ENCODE measurements around the gene TMEM170A. TPM values are rescaled to one million over a fixed set of nuclear protein-coding genes. Genes with fewer than 3 reads are reported as not detected.
A peak's percentile ranks its signal among the peaks of the same experiment; 100 is the strongest.

Gene TMEM170A
- total and polyA plus RNA-seq, 2 of the 13 experiments (the other 11 are each of a cell fraction or from before 2014, with no cell fraction given) = 35.7 to 39.7 TPM

DNA sequence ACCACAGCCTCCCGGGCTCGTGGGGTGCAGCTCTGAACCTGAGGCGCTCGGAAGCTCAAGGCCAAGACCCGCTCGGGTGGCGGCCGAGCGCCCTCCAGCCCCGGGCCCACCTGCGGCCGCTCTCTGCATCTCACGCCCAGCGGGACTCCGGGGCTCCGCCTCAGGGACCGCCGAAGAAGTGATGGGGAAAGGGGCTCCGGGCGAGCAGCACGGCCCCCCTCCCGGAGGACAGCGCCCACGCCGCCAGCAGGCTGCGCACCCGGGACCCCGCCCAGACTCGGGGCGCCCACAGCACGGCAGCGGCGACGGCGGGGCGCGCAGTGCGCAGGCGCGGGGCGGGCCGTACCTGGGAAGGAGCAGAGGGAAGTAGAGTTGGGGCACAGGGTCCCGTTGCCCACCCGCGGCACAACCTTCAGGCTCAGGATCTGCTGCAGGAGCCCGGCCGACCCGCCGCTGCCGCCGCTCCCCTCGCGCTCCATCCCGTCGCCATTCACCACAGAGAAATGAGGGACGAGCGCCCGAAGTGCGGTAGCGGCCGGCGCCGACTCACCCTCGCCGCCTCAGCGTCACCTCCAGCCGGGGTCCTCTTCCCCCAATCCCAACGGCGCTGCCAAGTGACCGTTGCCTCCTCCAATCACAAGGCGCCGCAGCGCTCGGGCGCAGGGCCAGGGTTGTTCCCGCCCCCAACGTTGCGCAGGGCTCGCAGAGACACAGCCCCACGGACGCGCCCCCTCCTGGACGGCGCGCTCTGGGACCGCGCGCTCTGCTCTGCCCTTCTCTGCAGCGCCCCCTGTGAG lies at the start of gene TMEM170A (continued):
- TF ChIP-seq GABPB1 (CRISPR knock-in tag; IDR thresholded peaks at IDR 0.05) (peak; percentile 88), ZNF589 (CRISPR knock-in tag; conservative IDR thresholded peaks at IDR 0.05) (peak; percentile 93), KDM6A (CRISPR knock-in tag; IDR thresholded peaks at IDR 0.05; ENCODE audit: low read depth) (no peak), ZNF263 (CRISPR knock-in tag; IDR thresholded peaks at IDR 0.05) (0 out of 2 replicates have a peak, but pooled peaks have one; percentile 3), CBX1 (IDR thresholded peaks at IDR 0.05; ENCODE audit: low read depth) (no peak), ZNF432 (CRISPR knock-in tag; IDR thresholded peaks at IDR 0.05; ENCODE audit: borderline replicate concordance) (no peak), ONECUT2 (CRISPR knock-in tag; IDR thresholded peaks at IDR 0.05) (no peak), KDM2A (CRISPR knock-in tag; IDR thresholded peaks at IDR 0.05; ENCODE audit: borderline replicate concordance, low read depth) (peak; percentile 99), MEIS2 (CRISPR knock-in tag; IDR thresholded peaks at IDR 0.05) (peak; percentile 78; the same call in 1 of the 2 replicates), ZFP1 (CRISPR knock-in tag; IDR thresholded peaks at IDR 0.05) (peak; percentile 83), STAG1 (CRISPR knock-in tag; IDR thresholded peaks at IDR 0.05) (peak; percentile 83), ZNF747 (CRISPR knock-in tag; IDR thresholded peaks at IDR 0.05; ENCODE audit: borderline replicate concordance) (0 out of 2 replicates have a peak, but pooled peaks have one; percentile 90), ZFYVE20 (CRISPR knock-in tag; IDR thresholded peaks at IDR 0.05; ENCODE audit: borderline replicate concordance, low read depth) (no peak), TARDBP (CRISPR knock-in tag; IDR thresholded peaks at IDR 0.05) (peak; percentile 92), ZNF34 (CRISPR knock-in tag; IDR thresholded peaks at IDR 0.05; ENCODE audit: borderline replicate concordance) (no peak)
- TF ChIP-seq, protein P1, sequence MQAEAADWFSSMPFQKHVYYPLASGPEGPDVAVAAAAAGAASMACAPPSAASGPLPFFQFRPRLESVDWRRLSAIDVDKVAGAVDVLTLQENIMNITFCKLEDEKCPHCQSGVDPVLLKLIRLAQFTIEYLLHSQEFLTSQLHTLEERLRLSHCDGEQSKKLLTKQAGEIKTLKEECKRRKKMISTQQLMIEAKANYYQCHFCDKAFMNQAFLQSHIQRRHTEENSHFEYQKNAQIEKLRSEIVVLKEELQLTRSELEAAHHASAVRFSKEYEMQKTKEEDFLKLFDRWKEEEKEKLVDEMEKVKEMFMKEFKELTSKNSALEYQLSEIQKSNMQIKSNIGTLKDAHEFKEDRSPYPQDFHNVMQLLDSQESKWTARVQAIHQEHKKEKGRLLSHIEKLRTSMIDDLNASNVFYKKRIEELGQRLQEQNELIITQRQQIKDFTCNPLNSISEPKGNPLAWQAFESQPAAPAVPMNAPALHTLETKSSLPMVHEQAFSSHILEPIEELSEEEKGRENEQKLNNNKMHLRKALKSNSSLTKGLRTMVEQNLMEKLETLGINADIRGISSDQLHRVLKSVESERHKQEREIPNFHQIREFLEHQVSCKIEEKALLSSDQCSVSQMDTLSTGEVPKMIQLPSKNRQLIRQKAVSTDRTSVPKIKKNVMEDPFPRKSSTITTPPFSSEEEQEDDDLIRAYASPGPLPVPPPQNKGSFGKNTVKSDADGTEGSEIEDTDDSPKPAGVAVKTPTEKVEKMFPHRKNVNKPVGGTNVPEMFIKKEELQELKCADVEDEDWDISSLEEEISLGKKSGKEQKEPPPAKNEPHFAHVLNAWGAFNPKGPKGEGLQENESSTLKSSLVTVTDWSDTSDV (CRISPR knock-in tag; IDR thresholded peaks at IDR 0.05) = 0 out of 2 replicates have a peak, but pooled peaks have one; percentile 70
- TF ChIP-seq, protein P2, sequence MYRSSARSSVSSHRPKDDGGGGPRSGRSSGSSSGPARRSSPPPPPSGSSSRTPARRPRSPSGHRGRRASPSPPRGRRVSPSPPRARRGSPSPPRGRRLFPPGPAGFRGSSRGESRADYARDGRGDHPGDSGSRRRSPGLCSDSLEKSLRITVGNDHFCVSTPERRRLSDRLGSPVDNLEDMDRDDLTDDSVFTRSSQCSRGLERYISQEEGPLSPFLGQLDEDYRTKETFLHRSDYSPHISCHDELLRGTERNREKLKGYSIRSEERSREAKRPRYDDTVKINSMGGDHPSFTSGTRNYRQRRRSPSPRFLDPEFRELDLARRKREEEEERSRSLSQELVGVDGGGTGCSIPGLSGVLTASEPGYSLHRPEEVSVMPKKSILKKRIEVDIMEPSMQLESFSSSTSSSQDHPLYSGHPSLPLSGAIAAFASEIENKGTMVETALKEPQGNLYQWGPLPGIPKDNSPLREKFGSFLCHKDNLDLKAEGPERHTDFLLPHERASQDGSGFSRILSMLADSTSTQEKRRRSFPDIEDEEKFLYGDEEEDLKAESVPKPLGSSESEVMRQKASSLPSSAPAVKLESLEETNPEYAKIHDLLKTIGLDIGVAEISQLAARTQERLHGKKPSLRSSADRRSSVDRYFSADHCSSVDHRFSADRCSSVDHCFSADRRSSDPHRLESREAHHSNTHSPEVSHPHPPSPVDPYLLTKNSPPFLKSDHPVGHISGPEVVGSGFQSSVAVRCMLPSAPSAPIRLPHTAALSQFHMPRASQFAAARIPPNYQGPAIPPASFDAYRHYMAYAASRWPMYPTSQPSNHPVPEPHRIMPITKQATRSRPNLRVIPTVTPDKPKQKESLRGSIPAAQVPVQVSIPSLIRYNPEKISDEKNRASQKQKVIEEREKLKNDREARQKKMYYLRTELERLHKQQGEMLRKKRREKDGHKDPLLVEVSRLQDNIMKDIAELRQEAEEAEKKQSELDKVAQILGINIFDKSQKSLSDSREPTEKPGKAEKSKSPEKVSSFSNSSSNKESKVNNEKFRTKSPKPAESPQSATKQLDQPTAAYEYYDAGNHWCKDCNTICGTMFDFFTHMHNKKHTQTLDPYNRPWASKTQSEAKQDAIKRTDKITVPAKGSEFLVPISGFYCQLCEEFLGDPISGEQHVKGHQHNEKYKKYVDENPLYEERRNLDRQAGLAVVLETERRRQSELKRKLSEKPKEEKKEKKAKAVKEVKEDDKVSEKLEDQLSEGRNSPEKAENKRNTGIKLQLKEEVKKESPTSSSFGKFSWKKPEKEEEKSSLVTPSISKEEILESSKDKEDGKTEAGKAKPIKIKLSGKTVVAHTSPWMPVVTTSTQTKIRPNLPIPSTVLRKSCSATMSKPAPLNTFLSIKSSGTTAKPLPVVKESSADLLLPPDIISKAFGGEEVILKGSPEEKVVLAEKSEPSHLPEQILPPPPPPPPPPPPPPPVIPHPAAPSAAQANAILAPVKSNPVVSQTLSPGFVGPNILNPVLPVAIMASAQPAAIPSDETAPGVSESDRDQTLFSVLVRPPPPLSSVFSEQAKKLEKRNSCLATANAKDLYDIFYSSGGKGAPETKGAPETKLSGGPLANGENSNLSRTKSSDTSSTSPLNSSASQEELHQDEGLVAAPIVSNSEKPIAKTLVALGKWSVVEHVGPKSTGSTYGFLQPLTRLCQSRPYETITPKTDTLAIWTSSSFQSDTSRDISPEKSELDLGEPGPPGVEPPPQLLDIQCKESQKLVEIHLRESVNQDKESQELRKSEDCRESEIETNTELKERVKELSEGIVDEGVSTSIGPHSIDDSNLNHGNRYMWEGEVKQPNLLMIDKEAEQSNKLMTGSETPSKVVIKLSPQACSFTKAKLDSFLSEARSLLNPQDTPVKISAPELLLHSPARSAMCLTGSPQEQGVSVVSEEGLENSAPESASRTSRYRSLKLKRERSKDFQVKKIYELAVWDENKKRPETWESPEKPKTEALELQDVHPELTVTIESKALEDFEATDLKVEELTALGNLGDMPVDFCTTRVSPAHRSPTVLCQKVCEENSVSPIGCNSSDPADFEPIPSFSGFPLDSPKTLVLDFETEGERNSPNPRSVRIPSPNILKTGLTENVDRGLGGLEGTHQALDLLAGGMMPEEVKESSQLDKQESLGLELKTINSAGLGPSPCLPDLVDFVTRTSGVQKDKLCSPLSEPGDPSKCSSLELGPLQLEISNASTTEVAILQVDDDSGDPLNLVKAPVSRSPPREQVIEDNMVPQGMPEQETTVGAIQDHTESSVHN (CRISPR knock-in tag; IDR thresholded peaks at IDR 0.05) = no peak; the same call in 1 of the 2 replicates
- TF ChIP-seq, protein P3, sequence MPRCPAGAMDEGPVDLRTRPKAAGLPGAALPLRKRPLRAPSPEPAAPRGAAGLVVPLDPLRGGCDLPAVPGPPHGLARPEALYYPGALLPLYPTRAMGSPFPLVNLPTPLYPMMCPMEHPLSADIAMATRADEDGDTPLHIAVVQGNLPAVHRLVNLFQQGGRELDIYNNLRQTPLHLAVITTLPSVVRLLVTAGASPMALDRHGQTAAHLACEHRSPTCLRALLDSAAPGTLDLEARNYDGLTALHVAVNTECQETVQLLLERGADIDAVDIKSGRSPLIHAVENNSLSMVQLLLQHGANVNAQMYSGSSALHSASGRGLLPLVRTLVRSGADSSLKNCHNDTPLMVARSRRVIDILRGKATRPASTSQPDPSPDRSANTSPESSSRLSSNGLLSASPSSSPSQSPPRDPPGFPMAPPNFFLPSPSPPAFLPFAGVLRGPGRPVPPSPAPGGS (CRISPR knock-in tag; IDR thresholded peaks at IDR 0.05) = peak; percentile 89
